ENCODE measurements around the gene SRRM3. TPM values are rescaled to one million over a fixed set of nuclear protein-coding genes. Genes with fewer than 3 reads are reported as not detected.

Gene SRRM3
- polyA plus RNA-seq, 2 donors, result 10.4 to 23.6 TPM

Other genes with a start within 250 kb of the SRRM3 start
- gene TMEM120A, start 207.3 kb upstream of the SRRM3 start, polyA plus RNA-seq, result 10 to 100 TPM; 43.8 to 51.0 TPM
- 10 to 100 TPM; 38.5 to 60.5 TPM for gene STYXL1, start 153.9 kb upstream of the SRRM3 start, polyA plus RNA-seq
- 100 to 1,000 TPM in 1 of 2 donors, 10 to 100 TPM in 1; 39.3 to 144 TPM for gene MDH2, start 153.8 kb upstream of the SRRM3 start, polyA plus RNA-seq
- 1,000 to 10,000 TPM; 4,444 to 4,845 TPM for gene HSPB1, start 100.8 kb downstream of the SRRM3 start, polyA plus RNA-seq
- 10 to 100 TPM; 35.2 to 53.3 TPM for gene YWHAG, start 157.1 kb downstream of the SRRM3 start, polyA plus RNA-seq
- under 1 TPM; 0.59 to 0.88 TPM for gene SSC4D, start 207.8 kb downstream of the SRRM3 start, polyA plus RNA-seq
- gene ZP3, start 223.1 kb downstream of the SRRM3 start, polyA plus RNA-seq, result 1 to 10 TPM; 4.3 to 6.9 TPM